ENCODE results near the gene ITGAD. TPM values are rescaled to one million over a fixed set of nuclear protein-coding genes. Genes with fewer than 3 reads are reported as not detected.
"Not testable (repeated sequence)": the region's sequence is repeated elsewhere in the genome, so short reads cannot be mapped to it uniquely, and the experiment has no call there.

ITGAD gene
- polyA plus RNA-seq, 1 donor from 2014 or later: not detected

- H3K4me1 Mint-ChIP-seq, H3K27ac Mint-ChIP-seq, H3K9me3 Mint-ChIP-seq, H3K27me3 Mint-ChIP-seq, H3K36me3 Mint-ChIP-seq: not testable (repeated sequence)
- peak overlapping the region in 1 of 4 donors; percentile 12 for H3K4me3 Mint-ChIP-seq
Measured at GRCh38 chr16:31445931-31446330, 52.8 kb downstream of the ITGAD start.

- peak overlapping the region in 1 of 4 donors; percentile 40 for H3K4me3 Mint-ChIP-seq
- H3K9me3 Mint-ChIP-seq: no peaks in the 10 kb centered on the region
- H3K27ac Mint-ChIP-seq: peak overlapping the region in 1 of 3 donors; percentile 53
- H3K4me1 Mint-ChIP-seq: peaks cover 15 to 24% (median 21%) of the 10 kb centered on the region in 3 donors
- H3K27me3 Mint-ChIP-seq: no peaks in the 10 kb centered on the region
- peaks cover 3% of the 10 kb centered on the region for H3K36me3 Mint-ChIP-seq
Measured at GRCh38 chr16:31451201-31451600, 58.1 kb downstream of the ITGAD start.

- Mint-ChIP-seq H3K4me3 (peak overlapping the region in 1 of 4 donors; percentile 40), H3K36me3 (peaks cover 3% of the 10 kb centered on the region), H3K9me3 (no peaks in the 10 kb centered on the region), H3K4me1 (peaks cover 19 to 29% (median 21%) of the 10 kb centered on the region in 3 donors), H3K27me3 (no peaks in the 10 kb centered on the region), H3K27ac (peak overlapping the region in 1 of 3 donors; percentile 77)
Measured at GRCh38 chr16:31451681-31452351, 58.7 kb downstream of the ITGAD start.

DNA sequence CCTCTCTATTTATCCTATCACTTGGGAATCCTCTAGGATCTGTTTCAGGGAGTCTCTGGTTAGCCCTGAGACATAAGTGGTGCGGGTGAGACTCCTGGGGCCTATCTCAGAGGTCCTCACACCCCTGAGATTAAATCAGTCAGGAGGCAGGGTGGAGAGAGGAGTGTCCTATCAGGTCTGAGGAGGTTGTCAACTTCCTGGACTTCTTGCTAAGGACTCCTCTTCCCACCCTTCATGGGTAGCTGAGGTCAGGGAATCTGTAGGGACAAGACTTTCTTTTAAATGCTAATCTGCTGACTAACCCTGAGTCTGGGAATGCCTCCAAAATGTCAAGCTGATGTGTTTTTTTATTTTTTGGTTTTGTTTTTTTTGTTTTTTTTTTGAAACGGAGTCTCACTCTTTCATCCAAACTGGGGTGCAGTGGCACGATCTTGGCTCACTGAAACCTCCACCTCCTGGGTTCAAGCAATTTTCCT is 59.5 kb downstream of the ITGAD start:
- Mint-ChIP-seq H3K4me3 (peak overlapping the region in 1 of 4 donors; percentile 32), H3K27me3 (no peaks in the 10 kb centered on the region), H3K36me3 (peaks cover 3% of the 10 kb centered on the region), H3K9me3 (no peaks in the 10 kb centered on the region), H3K27ac (peak overlapping the region in 1 of 3 donors; percentile 77), H3K4me1 (peaks cover 21 to 35% (median 23%) of the 10 kb centered on the region in 3 donors)

DNA sequence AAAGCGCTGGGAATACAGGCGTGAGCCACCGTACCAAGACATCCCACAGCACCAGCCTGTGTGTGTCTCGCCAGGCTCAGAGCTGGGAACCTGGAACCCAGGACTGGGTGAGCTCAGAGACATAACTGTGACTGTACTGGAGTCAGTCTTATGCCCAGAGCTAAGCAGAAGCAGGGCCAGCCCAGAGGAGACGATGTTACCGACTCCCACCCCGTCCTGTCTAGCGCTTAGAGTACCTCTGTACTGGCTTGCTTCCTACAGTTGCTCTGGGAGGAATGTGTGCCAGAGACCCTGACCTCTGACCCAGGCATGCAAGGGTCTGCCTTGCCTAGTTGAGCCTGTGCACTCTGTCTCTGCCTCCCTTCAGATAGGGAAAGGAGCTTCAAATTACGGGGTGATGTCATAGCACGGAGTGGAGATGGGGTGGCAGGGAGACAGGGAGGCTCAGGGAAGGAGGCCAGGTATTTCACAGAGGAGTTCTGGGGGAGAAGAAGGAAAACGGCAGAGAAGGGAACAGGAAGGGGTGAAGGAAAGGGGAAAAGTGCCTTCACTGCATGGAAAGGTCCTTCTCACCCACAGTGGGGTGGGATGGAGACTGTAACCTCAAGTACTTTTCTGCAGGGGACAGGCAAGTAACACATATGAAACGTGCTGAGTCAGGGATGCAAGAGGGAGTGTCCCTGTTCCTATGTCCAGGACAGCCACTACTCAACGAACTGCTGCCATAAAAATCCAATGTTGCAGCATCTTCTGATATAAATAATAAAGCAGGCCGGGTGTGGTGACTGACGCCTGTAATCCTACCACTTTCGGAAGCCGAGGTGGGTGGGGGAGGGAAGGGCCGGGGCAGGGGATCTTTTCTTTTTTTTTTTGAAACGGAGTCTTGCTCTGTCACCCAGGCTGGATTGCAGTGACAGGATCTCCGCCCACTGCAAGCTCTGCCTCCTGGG is 60.4 kb downstream of the ITGAD start:
- H3K27ac Mint-ChIP-seq: peak overlapping the region; percentile 45 to 68 (median 55)
- peaks cover 3% of the 10 kb centered on the region for H3K36me3 Mint-ChIP-seq
- H3K4me1 Mint-ChIP-seq: peaks cover 26 to 41% (median 27%) of the 10 kb centered on the region in 3 donors
- H3K4me3 Mint-ChIP-seq: no peak overlapping the region
- H3K9me3 Mint-ChIP-seq: no peaks in the 10 kb centered on the region
- H3K27me3 Mint-ChIP-seq: no peaks in the 10 kb centered on the region

GRCh38 chr16:31455601-31456314 is 62.6 kb downstream of the ITGAD start:
- Mint-ChIP-seq H3K36me3 (peaks cover 3% of the 10 kb centered on the region), H3K4me1 (peaks cover 32 to 47% (median 32%) of the 10 kb centered on the region in 3 donors), H3K27ac (peak overlapping the region; percentile 47 to 63 (median 59)), H3K4me3 (peak overlapping the region in 3 of 4 donors; percentile 14 to 70 (median 33)), H3K27me3 (no peaks in the 10 kb centered on the region), H3K9me3 (no peaks in the 10 kb centered on the region)

DNA sequence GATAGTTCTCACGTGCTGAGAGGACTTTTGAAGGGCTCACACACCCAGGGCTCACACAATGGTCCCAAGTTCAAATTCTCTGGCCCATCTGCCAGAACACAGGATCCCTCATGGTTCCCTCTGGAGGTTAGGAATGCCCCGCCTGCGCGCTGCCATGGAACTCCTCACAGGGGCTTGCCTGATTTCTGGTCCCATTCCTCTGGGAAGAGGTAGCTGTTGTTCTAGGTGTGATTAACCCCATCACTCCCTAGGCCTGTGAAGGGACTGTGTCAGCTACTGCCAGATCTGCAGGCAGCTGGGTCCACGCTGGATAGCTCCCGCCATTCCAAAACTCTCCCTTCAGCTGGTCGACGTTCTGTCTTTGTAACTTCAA is 63.8 kb downstream of the ITGAD start:
- peaks cover 27 to 47% (median 29%) of the 10 kb centered on the region in 3 donors for H3K4me1 Mint-ChIP-seq
- H3K4me3 Mint-ChIP-seq: peak overlapping the region in 2 of 4 donors; percentile 28 to 50
- peaks cover 3% of the 10 kb centered on the region for H3K36me3 Mint-ChIP-seq
- H3K27ac Mint-ChIP-seq: peak overlapping the region in 1 of 3 donors; percentile 50
- no peaks in the 10 kb centered on the region for H3K27me3 Mint-ChIP-seq
- H3K9me3 Mint-ChIP-seq: no peaks in the 10 kb centered on the region

DNA sequence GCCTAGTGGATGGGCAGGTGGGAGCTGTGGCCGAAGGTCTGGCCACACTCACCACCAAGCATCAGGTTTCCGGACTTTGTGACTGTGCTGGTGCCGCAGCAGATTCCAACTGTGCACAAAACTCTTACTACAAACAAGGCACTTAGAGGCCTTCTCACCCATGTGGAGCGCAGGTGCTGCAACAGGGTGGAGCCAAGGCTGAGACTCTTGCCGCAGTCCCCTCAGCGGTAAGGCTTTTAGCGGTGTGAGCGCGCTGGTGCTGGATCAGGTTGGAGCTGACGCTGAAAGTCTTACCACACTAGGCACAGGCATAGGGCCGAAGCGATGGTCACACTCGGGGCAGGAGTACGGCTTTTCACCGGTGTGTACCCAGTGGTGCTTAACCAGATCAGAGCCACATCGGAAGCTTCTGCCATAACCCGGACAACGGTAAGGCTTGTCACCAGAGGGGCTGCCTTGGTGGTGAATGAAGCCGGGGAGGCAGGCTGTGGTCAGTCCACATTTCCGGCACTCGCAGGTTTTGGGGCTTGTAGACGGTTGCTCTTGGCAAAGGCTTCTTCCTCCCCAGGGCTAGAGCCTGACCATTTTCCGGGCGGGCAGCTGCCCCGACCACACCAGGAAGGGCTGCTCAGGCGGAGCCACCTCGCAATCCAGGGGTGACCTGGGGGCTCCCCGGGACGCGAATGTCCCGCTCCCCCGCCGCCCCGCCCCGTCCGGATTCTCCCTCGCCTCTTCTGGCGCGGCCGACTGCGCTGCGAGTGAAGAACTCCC is 65.1 kb downstream of the ITGAD start:
- Mint-ChIP-seq H3K36me3 (peaks cover 5% of the 10 kb centered on the region), H3K27ac (peak overlapping the region; percentile 94 to 99 (median 98)), H3K4me3 (peak overlapping the region; percentile 93 to 98 (median 95)), H3K9me3 (no peaks in the 10 kb centered on the region), H3K4me1 (peaks cover 22 to 43% (median 29%) of the 10 kb centered on the region in 3 donors), H3K27me3 (no peaks in the 10 kb centered on the region)

DNA sequence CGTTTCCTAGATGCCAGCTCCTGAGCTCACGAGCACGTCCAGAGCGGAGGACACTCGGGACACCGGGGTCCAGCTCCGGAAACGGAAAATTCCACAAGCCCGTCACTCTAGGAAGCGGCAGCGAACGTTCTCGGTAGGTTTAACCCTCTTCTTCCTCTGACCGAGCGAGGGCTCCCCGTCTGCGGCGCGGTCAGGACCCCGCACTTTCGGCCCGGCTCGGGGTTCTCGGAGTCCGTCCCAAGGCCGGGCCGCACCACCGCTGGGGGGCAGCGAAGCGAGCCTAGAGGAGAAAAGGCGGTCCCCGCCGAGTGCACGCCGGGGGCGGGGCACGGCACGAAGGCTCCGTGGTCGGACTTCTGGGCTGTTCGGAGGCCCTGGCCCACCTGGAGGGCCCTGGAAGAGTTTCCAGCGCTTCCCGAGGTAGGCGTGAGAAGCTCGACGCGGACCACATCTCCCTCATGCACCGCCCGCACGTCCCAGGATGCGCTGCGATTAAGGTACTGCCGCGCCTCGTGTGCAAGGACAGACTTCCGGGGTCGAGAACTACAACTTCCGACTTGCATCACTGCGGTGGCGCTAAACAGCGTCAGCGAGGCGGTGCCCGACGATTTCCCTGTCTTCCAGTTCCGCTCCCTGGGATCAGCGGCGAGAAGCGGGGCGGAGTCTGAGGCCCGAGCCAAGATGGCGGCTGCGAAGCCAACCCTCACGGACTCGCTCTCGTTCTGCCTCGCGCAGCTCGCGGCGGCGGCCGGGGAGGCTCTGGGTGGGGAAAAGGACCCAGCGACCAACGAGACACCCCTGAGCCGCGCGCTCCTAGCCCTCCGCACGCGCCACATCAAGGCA is 65.9 kb downstream of the ITGAD start, which contains the start of gene ARMC5:
TSS of gene ARMC5 (plus strand) at position 658 of the 843 bp plus-strand sequence. CDS start at position 682, 24 bp downstream.
- peaks cover 5% of the 10 kb centered on the region for H3K36me3 Mint-ChIP-seq
- peaks cover 17 to 38% (median 26%) of the 10 kb centered on the region in 3 donors for H3K4me1 Mint-ChIP-seq
- no peaks in the 10 kb centered on the region for H3K27me3 Mint-ChIP-seq
- H3K4me3 Mint-ChIP-seq: peak within 1 kb of the TSS; percentile 93 to 98 (median 95)
- peak within 1 kb of the TSS; percentile 94 to 99 (median 98) for H3K27ac Mint-ChIP-seq
- H3K9me3 Mint-ChIP-seq: no peaks in the 10 kb centered on the region

GRCh38 chr16:31459687-31460581 is 66.8 kb downstream of the ITGAD start:
- H3K4me1 Mint-ChIP-seq: peaks cover 17 to 37% (median 26%) of the 10 kb centered on the region in 3 donors
- H3K4me3 Mint-ChIP-seq: peak overlapping the region; percentile 93 to 98 (median 95)
- H3K9me3 Mint-ChIP-seq: no peaks in the 10 kb centered on the region
- peaks cover 7% of the 10 kb centered on the region for H3K36me3 Mint-ChIP-seq
- no peaks in the 10 kb centered on the region for H3K27me3 Mint-ChIP-seq
- H3K27ac Mint-ChIP-seq: peak overlapping the region; percentile 94 to 99 (median 98)

GRCh38 chr16:31460582-31461002 is 67.5 kb downstream of the ITGAD start:
- Mint-ChIP-seq H3K4me3 (peak overlapping the region; percentile 33 to 98 (median 93)), H3K4me1 (peaks cover 14 to 32% (median 28%) of the 10 kb centered on the region in 3 donors), H3K36me3 (peaks cover 10% of the 10 kb centered on the region), H3K9me3 (no peaks in the 10 kb centered on the region), H3K27ac (peak overlapping the region in 1 of 3 donors; percentile 94), H3K27me3 (no peaks in the 10 kb centered on the region)

DNA sequence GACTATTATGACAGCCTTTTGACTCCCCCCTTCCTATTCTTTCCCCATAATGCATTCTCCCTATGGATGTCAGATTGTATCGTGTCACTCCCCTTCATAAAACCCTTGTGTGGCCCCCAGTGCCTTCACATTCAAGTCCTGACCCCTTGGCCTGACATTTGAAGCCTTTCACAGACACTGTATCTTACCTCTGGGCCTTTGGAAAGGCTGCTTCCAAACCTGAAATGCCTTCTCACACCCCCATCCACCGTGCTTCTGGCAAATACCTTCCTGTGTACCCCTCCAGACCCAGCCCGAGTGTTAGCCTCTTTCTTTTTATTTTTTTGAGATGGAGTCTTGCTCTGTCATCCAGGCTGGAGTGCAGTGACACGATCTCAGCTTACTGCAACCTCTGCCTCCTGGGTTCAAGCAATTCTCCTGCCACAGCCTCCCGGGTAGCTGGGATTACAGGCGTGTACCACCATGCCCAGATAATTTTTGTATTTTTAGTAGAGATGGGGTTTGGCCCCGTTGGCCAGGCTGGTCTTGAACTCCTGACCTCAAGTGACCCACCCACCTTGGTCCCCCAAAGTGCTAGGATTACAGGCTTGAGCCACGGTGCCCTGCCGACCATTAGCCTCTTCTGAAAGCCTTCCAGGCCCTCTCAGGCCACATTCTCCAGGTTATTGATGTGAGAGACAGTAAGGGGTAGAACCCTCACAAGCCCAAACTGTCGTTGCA is 68.2 kb downstream of the ITGAD start:
- Mint-ChIP-seq H3K4me1 (peaks cover 11 to 26% (median 23%) of the 10 kb centered on the region in 3 donors), H3K36me3 (peaks cover 10% of the 10 kb centered on the region), H3K27ac (no peak overlapping the region), H3K9me3 (no peaks in the 10 kb centered on the region), H3K27me3 (no peaks in the 10 kb centered on the region), H3K4me3 (peak overlapping the region in 2 of 4 donors; percentile 60 to 93)

Measured in IgD-negative memory B cell (primary cell).